Measurements from ENCODE around the gene CLPTM1L.

Gene CLPTM1L

DNA sequence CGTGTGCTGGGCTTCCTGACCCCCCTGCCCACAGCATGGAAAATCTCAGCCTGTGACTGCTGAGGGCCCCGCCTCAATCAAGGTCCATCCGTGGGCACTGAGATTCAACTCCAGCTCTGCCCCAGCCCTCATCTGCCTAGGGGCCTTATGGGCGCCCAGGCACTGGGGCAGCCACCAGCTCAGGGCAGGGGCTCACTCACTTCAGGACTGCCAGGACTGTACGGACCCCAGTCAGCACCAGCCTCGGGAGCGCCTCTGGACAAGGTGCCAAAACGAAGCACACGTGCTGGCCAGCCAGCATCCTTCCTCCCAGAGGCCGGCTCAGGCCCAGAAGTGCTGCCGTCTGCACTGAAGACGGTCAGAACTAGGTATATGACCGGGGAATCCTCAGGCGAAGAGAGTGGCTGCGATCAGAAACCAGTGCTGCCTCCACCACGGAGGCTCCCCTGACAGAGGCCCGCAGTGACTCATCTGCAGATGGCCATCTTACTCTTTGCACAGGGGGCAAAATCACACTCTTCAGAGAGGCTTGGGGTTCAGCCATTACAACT lies 19.6 kb downstream of the CLPTM1L start:
- no peak for DNase-seq

DNA sequence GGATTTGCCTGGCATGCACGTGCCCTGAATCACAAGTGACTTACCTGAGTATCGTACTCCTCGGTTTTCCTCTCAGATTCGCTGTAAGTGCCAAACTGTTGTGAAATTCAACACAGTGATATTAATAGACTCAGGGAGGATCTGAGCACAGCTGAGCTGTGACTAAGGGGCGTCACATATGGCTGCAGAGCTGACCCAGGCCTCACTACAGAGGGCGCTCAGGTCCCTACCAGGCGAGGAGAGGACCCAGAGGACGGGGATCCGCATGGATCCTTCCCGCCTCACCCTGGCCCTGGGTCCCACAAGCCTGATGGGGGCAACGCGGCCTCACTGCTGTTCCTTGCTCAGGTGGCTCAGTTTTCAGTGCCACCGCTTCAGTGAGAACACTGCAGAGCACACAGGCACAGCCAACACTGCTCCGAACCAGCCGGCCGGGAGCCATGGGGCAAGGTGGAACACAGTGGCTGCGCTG lies 20.1 kb downstream of the CLPTM1L start:
- DNase-seq, result no peak

DNA sequence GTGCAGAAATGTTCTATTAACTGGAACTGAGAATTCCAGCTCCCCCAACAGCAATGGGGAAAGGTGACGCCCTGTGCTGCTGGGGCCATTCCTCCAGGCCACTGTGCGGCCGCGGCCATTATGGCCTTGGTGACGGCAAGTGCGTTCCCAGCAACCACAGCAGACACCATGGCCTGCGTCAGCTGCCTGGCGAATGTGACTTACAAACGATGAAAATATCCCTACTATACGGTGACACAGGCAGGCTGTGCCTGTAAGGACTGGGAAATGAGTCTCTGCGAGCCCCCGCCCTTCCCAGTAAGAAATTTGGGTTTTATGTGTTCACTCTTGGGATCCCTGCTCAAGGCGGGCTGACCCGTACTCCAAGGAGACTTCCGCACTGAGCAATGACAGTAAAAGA lies 20.6 kb downstream of the CLPTM1L start:
- DNase-seq, result no peak

DNA sequence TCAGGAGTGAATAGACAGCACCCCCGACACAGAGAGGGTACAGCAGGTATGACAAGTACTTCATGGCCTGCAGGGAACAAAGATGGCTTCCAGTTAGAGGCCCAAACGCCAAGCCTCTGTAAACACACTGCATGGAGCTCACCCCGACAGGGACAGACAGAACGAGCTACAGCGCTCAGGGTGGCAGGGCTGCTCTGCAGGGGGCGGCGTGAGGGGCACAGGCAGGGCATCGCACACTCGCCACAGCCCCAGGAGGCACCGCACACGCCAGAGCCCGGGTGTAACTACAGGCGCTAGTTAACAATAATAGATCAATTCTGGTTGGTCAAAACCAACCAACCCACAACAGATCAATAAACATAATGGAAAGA lies 21.1 kb downstream of the CLPTM1L start:
- no peak for DNase-seq

DNA sequence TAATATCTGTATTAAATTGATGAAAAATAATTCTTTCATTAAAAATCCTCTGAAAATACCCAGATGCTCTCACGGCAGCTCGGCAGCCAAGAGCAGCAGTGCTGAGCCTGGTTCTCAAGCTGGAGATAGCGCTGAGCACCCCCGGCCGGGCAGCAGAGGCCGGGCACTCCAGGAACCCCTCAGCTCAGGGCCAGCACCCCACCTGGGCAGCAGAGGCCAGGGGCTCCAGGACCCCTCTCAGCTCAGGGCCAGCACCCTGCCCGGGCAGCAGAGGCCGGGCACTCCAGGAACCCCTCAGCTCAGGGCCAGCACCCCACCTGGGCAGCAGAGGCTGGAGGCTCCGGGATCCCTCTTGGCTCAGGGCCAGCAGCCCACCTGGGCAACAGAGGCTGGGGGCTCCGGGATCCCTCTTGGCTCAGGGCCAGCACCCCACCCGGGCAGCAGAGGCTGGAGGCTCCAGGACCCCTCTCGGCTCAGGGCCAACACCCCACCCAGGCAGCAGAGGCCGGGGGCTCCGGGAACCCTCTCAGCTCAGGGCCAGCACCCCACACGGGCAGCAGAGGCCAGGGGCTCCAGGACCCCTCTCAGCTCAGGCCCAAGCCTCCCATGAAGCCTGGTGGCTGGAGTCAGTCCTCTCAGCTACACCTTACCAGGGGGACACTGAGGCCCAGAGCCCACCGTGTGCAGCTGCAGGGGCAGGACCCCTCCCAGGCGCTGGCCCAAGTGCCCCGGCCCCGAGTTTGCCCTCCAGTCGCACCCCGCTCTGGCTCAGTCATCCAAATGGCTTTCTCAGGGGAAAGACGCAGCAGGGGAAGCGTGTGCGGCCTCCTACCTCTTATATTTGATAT lies 21.7 kb downstream of the CLPTM1L start:
- no peak for DNase-seq

DNA sequence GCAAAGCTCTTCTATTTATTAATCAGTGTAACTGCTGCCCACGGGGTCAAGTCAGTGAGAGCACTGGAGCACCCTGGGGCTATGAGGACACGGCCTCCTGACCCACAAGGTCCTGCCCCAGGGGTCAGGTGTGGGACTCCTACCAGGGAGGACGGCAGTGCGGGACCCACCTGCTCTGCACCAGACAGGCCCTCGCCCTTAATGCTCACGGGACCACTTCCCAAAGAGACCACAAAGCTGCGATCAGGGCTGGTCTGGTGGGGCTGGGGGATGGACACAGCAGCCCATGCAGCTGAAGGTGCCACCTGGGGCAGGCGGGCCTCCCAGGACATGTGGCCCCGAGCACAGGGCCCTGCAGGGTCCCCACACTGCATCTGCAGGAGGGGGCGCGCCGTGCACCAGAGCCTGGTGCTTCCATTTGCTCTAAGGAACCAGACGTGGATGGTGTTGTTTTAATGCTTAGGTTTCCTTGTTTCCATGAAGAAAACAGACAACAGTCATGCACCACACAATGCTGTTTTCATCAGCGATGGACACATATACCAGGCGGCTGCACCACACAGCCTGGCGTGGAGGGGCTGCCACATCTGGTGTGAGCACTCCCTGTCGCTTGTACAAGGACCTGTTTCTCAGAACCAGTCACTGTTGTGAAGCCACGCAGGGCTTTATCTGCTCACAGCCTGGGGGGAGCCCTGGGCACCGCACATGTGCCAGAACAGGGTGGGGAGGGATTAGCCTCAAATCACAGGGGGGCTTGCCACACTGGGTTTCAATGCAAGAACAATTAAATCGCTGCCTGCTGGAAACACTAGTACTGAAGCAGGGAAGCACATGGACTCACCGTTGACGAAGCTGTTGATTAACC lies 22.6 kb downstream of the CLPTM1L start:
- no peak for DNase-seq

DNA sequence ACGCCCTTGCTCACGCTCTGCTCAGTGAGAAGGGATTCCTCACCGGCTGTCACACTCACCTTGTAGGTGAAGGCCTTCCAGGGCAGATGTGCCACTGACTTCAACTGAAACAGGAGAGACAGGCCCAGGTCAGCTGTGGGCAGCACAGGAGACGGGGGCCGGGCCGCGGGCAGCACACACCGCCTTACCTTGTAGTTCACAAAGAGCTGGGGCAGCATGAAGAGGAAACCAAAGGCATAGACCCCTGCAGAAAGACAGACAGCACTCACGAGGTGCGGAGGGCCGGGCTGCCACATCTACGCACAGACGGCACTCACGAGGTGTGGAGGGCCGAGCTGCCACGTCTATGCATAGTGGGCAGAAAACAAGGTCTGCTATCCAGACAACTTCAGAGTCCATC lies 23.3 kb downstream of the CLPTM1L start:
- DNase-seq, result no peak

DNA sequence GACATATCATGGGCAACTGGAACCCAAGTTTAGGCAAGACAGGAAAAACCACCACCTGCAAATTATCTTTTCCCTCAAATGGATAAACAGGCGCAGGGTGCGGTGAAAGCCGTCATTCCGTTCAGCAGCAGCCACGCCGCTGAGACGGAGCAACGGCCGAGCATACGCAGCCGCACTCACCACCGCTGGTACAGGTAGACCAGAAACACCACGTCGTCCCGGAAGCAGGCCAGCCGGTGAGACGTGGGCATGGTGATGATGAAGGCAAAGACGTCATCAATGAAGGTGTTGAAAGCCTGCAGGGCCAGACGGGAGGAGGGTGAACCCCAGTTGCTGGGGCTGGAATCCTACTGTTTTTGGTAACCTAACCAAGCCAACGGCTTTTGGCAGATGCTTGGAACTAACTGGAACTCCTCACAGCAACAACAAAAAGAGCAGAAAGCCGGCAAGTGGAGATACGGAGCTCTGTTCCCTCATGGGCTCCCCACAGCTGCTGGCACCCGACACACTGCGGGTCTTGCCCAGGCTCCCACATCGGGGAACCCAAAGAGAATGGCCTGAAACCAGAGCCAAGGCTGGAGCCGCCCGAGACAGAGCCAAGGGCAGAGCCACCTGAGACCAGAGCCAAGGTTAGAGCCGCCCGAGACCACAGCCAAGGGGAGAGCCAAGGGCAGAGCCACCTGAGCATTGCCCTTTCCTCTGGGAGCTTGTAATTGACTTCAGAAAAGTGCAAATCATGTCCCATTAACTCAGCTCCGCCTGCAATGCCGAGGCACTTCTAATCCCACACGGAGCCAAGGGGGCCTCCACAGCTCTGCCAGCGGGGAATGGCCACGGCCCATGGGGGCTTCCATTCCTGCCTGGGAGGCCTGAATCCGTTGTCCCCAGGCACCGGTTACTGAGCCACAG lies 24.2 kb downstream of the CLPTM1L start:
- no peak for DNase-seq

DNA sequence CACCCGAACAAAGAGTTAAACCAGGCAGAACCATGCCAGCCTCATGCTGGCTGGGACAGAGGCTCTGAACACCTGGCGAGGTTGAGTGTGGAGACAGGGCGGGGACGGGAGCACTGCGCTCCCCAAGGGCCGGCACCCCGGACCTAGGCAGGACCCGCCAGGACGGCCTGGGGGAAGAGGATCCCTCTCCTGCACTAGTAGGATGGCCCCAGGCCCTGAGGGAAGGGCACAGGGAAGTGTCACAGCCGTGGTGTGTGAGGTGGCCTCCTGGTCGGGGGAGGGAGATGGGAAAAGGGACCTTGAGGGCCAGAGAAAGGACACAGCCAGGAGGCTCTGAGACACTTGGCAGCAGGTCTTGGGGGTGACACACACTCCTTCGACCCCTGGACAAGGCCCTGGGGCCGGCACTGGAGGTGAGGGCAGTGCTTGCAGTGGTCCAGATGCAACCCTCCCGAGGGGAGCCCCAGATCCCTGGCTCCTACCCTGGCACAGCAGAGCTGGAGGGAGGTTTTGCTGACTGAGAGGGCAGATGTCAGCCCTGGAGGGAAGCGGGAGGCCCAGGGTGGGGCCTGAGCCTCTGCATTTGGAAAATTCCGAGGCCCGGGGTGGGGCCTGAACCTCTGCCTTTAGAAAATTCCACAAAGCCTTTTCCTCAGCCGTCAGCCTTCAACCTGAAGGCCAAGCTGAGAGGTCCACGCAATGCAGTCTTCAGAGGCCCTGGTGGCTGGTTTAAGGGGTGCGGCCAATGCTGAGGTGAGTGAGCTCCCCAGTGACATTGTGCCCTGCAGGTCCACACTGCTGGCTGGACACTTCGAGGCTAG lies 25.3 kb downstream of the CLPTM1L start:
- DNase-seq, result no peak

DNA sequence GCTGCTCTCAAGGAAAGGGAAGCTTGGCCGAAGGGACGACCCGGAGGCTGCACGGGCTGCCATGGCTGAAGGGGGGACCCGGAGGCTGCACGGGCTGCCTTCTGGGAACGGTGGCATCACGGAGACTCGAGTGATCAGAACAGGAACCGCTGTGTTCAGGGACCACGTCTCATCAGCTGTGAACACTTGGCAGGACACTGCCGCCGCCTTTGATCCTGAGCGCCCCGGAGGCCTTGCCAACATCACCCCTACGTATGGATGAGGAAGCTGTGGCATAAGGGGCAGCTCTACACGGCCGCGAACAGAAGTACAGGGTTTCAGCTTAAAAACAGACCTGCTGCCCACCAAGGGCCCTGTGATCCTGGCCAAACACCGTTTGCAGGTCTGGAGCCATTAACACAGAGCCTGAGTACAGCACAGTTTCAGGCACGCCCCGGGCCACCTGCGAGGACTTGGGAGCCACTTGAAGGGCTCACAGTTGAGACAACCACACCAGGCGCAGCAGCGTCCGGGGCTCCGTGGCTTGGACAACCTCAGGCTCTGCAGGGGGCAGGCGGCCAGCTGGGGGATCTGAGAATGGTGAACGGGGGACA lies 26.1 kb downstream of the CLPTM1L start:
- DNase-seq, result no peak

DNA sequence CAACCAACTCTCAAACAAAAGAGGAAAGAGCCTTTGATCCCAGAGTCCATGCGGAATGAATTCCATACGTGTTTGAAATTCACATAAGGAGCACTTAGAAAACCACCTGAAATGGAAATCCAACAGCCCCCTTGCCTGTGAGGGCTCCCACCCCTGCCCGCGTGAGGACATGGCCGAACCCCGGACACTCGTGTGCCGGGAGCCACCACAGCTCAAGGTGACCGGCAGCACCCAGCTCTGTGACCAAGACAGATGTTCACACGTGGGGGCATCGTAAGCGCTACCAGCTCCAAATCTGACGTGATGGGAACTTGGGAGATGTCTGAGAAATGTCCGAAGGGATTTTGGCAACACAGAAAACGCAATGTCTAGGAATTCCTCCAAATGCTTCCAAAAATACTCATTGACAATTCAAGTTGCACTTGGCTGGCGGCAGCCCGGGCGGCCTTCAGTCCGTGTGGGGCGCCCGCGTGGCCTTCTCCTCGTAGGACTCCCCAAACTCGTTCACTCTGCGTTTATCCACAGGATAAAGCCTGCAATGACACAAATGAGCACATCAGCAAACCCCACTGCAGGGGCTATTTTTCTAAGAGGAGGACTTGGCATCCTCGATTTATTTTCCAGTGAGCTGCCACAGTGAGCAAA lies 26.9 kb downstream of the CLPTM1L start:
- no peak for DNase-seq

DNA sequence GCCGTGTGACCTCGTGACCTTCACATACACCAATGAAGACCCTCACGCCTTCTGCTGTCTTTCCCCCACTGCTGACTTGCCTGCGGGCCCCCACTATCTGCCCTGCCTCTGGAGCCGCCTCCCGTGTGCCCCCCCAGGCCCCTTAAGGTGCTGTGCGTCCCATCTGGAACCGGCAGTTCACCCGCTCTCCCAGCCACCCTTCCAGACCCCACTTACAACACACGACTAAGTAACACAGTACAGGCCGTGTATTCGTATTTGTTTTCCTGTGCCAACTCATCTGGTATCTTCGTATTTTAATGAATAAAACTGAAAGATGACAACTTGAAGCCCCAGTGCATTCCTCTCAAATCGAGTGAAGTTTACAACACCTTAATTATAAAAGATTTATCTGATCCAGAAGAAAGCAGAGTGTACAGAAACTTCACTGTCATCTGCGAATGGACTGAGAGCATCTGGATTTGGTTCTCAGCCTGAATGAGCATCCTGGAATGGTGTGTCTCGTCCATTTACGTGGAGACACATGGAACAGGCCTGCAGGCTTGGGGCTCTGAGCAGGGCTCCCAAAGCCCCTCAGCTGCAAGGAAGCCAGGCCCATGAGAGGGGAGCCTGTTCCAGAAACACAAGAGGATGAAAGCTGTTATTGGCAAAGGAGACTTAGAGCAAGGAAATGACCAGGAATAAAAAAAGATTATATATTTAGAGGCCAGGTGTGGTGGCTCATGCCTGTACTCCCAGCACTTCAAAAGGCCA lies 28.1 kb downstream of the CLPTM1L start:
- no peak for DNase-seq

DNA sequence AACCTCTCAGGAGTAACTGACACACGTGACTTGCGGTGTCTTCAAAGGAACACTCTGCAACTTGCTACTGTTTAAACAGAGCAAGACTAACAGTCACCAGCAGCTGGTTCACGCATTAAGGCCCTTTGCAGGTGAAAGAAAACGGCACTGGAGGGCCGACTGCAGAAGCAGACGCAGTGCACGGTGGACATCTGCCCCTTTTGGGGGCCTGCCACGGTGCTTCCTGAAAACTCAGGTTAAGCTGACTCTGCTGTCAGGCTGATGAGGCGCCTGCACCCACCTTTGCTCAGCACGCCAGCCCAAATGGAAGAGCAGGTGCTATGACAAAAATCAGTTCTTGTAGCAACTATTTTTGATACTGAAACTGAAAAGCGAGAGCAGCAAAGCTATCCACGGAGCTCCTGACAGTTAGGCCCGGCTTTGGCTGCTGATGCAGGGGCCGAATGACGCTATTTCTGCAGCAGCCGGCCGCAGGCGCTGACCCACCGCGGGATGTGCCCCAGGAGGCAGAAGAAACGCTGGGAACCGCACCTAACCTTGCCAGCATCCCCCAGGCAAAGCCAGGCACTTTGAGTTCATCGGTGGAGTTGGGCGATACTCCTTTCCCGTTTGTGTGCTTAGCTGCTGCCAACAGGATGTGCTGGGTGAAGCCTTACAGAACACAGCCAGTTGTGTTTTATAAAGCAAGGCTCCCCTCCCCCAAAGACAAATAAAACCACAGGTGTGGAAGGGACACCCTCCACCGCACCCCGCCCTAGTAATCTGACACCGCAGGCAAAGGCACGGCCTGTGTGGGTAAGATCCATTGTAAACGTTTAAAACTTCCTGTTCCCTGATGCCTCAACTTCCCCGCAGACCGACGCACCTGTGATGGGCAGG lies 29.0 kb downstream of the CLPTM1L start:
- DNase-seq, result no peak

DNA sequence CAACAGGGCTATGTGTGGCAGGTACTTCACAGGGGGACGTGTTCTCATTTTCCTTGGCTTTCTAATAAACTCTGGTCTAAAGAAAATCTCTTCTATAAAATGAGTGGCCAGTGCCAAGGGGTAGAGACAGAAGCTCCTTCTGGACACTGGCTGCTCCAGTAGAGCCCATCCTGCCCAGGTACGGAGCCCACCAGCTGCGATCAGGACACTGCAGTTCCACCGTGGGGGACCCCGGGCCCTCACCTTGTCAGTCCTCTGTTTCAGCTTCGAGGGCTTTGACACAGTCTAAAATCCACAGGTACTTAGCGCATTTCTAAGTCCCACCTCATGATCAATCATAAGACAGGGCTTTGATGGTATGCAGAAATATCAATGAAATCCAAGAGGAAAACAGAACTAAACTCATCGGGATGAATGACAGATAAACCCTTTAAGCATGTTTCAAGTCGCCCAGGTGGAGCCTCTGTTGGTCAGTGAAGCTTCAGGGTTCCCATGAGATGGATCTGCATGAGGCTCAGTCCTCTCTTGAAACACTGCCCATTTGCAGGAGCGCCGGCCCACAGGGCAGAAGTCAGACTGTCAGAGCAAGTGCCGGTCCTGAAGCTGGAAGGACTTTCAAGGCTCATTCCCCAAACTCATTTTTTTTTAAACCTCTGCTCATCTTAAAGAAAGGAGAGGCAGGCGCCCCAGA lies 29.7 kb downstream of the CLPTM1L start:
- no peak for DNase-seq

DNA sequence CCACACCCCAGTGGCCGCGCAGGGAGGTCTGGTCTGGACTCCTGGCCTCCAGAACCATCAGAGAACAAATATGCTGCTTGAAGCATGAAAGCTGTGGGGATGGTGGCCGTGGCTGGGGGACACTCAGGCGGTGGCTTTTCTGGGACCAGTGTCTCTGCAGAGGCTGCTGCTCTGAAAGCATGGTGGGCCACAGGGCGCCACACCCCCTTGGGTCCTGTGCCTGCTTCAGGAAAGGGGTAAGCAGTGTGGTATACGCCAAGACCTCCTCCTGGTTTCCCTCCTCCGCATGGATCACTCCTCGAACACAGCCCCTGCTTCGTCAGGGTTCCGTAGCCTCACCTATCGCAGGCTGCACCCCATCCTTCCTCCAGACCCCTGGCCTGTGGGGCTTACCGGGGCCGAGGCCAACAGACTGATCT lies 30.3 kb downstream of the CLPTM1L start:
- DNase-seq, result no peak

DNA sequence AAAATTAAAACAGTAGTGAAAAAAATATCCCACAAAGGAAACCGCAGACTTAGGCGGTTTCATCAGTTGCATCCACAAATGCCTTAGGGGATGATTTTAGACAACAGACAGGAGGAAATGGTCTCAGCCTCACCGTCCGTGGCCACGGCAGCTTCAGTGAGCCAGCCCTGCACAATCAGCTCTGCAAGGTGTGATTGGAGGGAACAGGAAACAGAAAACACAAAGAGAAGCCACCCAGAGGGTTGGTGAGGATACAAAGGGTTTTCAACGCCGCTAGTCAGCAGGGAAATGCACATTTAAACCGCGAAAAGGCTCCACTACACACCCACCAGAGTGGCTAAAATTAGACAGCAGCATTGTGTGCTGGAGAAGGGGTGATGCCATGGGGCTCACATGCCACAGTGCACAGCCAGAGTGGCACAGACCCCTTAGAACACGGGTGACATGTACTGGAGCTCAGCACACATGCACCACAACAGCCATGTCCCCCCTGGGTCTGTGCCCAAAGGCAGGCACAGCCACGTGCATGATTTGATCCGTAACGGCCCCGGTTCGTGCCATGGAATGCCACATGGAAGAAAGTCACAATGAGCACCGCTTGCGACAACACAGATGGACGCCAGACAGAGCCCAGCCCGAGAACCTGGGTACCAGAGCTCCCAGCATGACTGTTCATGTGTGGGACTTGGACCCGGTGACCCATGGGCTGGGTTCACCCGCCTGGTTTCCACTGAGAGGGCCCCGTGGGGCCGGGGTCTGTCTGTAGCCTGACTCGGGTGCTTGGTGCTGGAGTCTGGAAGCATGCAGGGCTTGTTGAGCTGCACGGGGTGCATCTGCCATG lies 31.7 kb downstream of the CLPTM1L start:
- DNase-seq, result no peak

DNA sequence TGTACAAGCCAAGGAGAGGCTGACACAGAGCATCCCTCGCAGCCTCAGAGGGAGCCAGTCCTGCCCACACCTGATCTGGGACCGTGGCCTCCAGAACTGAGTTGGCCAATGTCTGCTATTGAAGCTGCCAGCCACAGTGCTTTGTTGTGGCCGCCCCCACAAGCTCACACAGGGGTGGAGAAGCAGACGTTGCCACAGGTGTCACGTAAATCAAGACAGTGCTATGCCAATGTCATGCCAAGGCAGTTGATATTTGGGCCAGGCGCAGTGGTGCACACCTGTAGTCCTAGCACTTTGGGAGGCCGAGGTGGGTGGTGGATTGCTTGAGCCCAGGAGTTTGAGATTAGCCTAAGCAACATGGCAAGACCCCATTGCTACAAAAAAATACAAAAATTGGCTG lies 32.7 kb downstream of the CLPTM1L start:
- DNase-seq, result no peak

All from fibroblast of skin of right biceps (primary cell).